RWPE2 (cell line): ENCODE results near the gene ADAMTS9.

Experiments
- ATAC-seq: fragments of 200-7000 bp; cut with Tn5 transposase; 3 replicates; pipeline ENCODE4 v1.9.1; 2021; ENCODE audit warnings: low read depth
- DNase-seq: peaks from one replicate; pipeline ENCODE4 v3.0.0-alpha.2; 2020; ENCODE audit warnings: low spot score
- H3K27ac ChIP-seq: fragments of 450-650 bp; 2 replicates; pipeline ENCODE4 v1.5.1; 2017; ENCODE audit warnings: mild to moderate bottlenecking; ENCODE audit not compliant: poor library complexity, severe bottlenecking
- H3K27me3 ChIP-seq: fragments of 250-450 bp; sonication (Bioruptor Pico); 2 replicates; pipeline ENCODE4 v1.5.1; 2021; ENCODE audit warnings: mild to moderate bottlenecking, moderate library complexity; ENCODE audit not compliant: insufficient read depth, poor library complexity, severe bottlenecking
- H3K36me3 ChIP-seq: fragments of 250-450 bp; sonication (Bioruptor Pico); 2 replicates; pipeline ENCODE4 v1.5.1; 2020; ENCODE audit warnings: low read depth, mild to moderate bottlenecking, moderate library complexity
- H3K4me1 ChIP-seq: fragments of 250-450 bp; sonication (Bioruptor Pico); 2 replicates; pipeline ENCODE4 v1.5.1; 2021; ENCODE audit warnings: mild to moderate bottlenecking, moderate library complexity; ENCODE audit not compliant: insufficient read depth, poor library complexity, severe bottlenecking
- H3K4me3 ChIP-seq: fragments of 250-450 bp; sonication (Bioruptor Pico); 2 replicates; pipeline ENCODE4 v1.5.1; 2021; ENCODE audit warnings: mild to moderate bottlenecking, moderate library complexity; ENCODE audit not compliant: severe bottlenecking
- H3K9me3 ChIP-seq: fragments of 250-450 bp; sonication (Bioruptor Pico); 2 replicates; pipeline ENCODE4 v1.5.1; 2021; ENCODE audit warnings: mild to moderate bottlenecking, moderate library complexity; ENCODE audit not compliant: severe bottlenecking
- CTCF ChIP-seq: fragments of 450-650 bp; IDR thresholded peaks from one replicate; pipeline ENCODE4 v1.5.1; 2017; ENCODE audit warnings: mild to moderate bottlenecking, moderate library complexity; ENCODE audit not compliant: poor library complexity, severe bottlenecking

The ADAMTS9 gene

GRCh38 chr3:64715211-64715982 is 27.6 kb upstream of the ADAMTS9 start:
- no peak for DNase-seq
- Histone ChIP-seq H3K9me3 (no peaks in the 10 kb centered on the region), H3K27ac (no peak overlapping the region), H3K4me3 (no peak overlapping the region), H3K36me3 (no peaks in the 10 kb centered on the region), H3K27me3 (no peaks in the 10 kb centered on the region), H3K4me1 (no peaks in the 10 kb centered on the region)
- no peak for ATAC-seq
- TF ChIP-seq CTCF = no peak

DNA sequence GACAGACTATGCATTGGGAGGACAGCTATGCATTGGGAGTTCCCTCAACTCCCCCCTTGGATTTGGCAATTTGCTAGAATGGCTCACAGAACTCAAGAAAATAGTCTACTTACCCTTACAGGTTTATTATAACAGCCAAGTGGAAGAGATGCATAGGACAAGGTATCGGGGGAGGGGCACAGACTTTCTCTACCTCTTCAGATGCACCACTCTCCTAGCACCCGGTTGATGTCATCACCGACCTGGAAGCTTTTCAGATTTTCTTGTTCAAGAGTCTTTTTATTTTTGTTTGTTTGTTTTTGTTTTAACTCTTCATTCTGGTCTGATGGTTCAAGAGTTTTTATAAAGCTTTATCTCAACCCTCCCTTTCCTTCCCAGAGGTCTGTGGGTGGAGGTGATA is 20.7 kb upstream of the ADAMTS9 start:
- H3K36me3 ChIP-seq = no peaks in the 10 kb centered on the region
- H3K27me3 ChIP-seq = peaks cover 4% of the 10 kb centered on the region
- H3K4me3 ChIP-seq = no peak overlapping the region
- ATAC-seq = no peak
- TF ChIP-seq CTCF = no peak
- H3K4me1 ChIP-seq = no peaks in the 10 kb centered on the region
- H3K27ac ChIP-seq = no peak overlapping the region
- DNase-seq = no peak
- H3K9me3 ChIP-seq = no peaks in the 10 kb centered on the region

GRCh38 chr3:64705946-64706345 is 18.1 kb upstream of the ADAMTS9 start:
- ATAC-seq (no peak), DNase-seq (no peak)
- Histone ChIP-seq H3K27ac (no peak overlapping the region), H3K9me3 (no peaks in the 10 kb centered on the region), H3K4me3 (no peak overlapping the region), H3K27me3 (peaks cover 4% of the 10 kb centered on the region), H3K36me3 (no peaks in the 10 kb centered on the region), H3K4me1 (no peaks in the 10 kb centered on the region)
- TF ChIP-seq CTCF = no peak

GRCh38 chr3:64696896-64697295 is 9.1 kb upstream of the ADAMTS9 start:
- H3K4me3 ChIP-seq = no peak overlapping the region
- H3K36me3 ChIP-seq = no peaks in the 10 kb centered on the region
- no peak overlapping the region for H3K27ac ChIP-seq
- DNase-seq (no peak), ATAC-seq (no peak)
- H3K9me3 ChIP-seq = no peaks in the 10 kb centered on the region
- no peaks in the 10 kb centered on the region for H3K4me1 ChIP-seq
- TF ChIP-seq CTCF = no peak
- peaks cover 4% of the 10 kb centered on the region for H3K27me3 ChIP-seq

- no peak for TF ChIP-seq CTCF
- no peaks in the 10 kb centered on the region for H3K9me3 ChIP-seq
- peaks cover 24% of the 10 kb centered on the region for H3K27me3 ChIP-seq
- ATAC-seq (no peak), DNase-seq (no peak)
- H3K27ac ChIP-seq = no peak overlapping the region
- no peaks in the 10 kb centered on the region for H3K36me3 ChIP-seq
- H3K4me1 ChIP-seq = no peaks in the 10 kb centered on the region
- no peak overlapping the region for H3K4me3 ChIP-seq
These were observed 6.3 kb upstream of the ADAMTS9 start for GRCh38 chr3:64694114-64694513.
